Brain microvascular endothelial cell (primary cell): ENCODE results near the gene TNFRSF25.

Experiments
- DNase-seq: peaks from one replicate; pipeline ENCODE4 v3.0.0-alpha.2; 2020
- H3K27ac ChIP-seq: fragments of 250-450 bp; sonication (Bioruptor Pico); 2 replicates; pipeline ENCODE4 v1.5.1; 2020; ENCODE audit warnings: mild to moderate bottlenecking, moderate library complexity
- H3K27me3 ChIP-seq: fragments of 250-450 bp; sonication (Bioruptor Pico); replicated peaks from 2 replicates; pipeline ENCODE4 v1.5.1; 2020; ENCODE audit warnings: mild to moderate bottlenecking
- H3K36me3 ChIP-seq: fragments of 250-450 bp; sonication (Bioruptor Pico); replicated peaks from 2 replicates; pipeline ENCODE4 v1.5.1; 2020; ENCODE audit warnings: mild to moderate bottlenecking
- H3K4me3 ChIP-seq: 2 replicates; pipeline ENCODE4 v1.5.1; 2011; ENCODE audit warnings: low read depth, mild to moderate bottlenecking, control low read depth, low read length, moderate library complexity
- in situ Hi-C: cut with HindIII; loops from 2 replicates; pipeline ENCODE4 v1.10.0; 2017; ENCODE audit warnings: low sequenced_read_pairs, low pct_ligation_motif_present
- TF ChIP-seq, protein P1 (sequence below): IDR thresholded peaks from 2 replicates; pipeline ENCODE4 v1.5.1; 2011; ENCODE audit warnings: low read depth, mild to moderate bottlenecking, moderate library complexity, low read length, control low read depth, inconsistent platforms; ENCODE audit errors: missing control alignments

The TNFRSF25 gene

DNA sequence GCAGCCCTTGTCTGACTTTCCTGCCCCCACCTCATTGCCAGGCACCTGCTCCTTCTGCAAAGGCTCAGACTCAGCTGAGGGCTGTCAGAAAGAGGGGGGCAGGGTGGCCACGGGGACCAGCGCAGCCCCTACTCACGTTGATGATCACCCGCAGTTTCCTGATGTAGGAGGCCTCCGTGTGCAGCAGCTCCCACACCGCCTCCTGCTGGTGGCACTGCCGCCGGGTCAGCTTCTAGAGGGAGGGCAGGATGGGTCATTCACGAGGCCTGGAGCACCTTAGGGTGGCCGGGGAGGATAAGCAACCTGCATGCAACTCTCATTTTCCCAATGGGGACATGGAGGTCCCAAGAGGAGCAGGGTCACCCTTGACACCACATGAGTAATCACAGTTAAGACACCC is 6.4 kb upstream of the TNFRSF25 start:
- Histone ChIP-seq H3K36me3 (peaks cover 41% of the 10 kb centered on the region), H3K27me3 (no peaks in the 10 kb centered on the region), H3K27ac (no peak overlapping the region), H3K4me3 (no peak overlapping the region)
- TF ChIP-seq, protein P1, sequence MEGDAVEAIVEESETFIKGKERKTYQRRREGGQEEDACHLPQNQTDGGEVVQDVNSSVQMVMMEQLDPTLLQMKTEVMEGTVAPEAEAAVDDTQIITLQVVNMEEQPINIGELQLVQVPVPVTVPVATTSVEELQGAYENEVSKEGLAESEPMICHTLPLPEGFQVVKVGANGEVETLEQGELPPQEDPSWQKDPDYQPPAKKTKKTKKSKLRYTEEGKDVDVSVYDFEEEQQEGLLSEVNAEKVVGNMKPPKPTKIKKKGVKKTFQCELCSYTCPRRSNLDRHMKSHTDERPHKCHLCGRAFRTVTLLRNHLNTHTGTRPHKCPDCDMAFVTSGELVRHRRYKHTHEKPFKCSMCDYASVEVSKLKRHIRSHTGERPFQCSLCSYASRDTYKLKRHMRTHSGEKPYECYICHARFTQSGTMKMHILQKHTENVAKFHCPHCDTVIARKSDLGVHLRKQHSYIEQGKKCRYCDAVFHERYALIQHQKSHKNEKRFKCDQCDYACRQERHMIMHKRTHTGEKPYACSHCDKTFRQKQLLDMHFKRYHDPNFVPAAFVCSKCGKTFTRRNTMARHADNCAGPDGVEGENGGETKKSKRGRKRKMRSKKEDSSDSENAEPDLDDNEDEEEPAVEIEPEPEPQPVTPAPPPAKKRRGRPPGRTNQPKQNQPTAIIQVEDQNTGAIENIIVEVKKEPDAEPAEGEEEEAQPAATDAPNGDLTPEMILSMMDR = peak; percentile 54
- no peak for DNase-seq
- in situ Hi-C loops = no loop called here

DNA sequence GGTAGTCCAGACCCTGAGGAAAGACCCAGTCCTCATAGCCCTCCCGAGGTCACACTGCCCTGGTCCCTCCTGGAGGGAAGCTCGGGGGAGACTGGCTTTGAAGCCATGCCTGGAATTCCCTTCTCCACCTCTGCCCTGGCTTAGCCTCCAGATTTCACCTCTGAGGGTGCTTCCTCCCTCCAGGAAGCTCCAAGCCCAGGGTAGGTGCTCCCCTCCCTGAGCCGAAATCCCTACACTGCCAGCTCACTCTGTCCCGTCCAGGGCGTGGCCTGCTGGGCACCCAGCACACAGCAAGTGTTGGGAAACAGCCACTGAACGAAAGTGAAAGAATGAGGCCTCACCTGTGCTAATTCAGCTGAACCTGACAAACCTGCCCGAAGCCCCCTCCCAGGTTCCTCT is 6.0 kb upstream of the TNFRSF25 start:
- Histone ChIP-seq H3K36me3 (peaks cover 46% of the 10 kb centered on the region), H3K4me3 (no peak overlapping the region), H3K27ac (no peak overlapping the region), H3K27me3 (no peaks in the 10 kb centered on the region)
- TF ChIP-seq, protein P1 = no peak
- in situ Hi-C loops = no loop called here
- no peak for DNase-seq

DNA sequence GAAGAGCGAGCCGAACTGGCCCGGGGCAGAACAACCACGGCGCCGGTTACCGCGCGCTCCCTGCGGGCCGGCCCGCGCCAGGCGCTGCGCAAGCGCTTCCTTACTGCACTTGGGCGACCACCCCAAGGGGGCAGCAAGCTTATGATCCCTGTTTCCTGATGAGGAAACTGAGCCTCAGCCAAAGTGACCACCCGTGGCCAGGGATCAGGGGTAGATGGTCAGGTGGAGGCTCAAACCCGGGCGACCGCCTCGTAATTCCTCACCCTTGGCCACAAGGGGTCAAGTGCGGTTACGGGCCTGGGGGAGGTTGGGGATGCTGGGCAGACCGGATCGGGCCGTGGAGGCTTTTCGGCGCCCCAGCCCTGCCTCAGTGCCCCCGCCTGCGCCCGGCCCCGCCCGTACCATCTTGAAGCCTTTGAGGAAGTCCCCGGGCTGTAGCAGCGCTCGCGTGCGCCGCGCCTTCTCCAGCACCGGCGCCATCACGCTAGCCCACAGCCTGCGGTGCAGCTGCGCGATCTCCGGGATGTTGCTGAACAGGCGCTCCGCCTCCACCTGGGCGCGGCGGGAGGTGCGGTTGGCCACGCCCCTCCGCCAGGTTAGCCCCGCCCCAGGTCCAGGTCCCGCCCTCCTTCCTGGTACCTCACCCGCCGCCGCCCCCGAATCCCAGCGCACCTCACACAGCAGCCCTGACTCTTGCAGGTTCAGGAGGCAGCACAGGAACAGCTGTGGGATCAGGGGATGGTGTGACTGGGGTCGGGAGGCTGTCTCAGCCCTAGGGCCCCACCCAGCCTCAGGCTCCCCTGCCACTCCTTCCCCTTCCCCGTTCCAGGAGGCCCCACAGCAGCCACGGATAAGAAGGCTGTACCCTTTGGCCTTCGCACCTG is 5.4 kb upstream of the TNFRSF25 start:
- no peak overlapping the region for H3K27ac ChIP-seq
- H3K27me3 ChIP-seq = no peaks in the 10 kb centered on the region
- DNase-seq = no peak
- TF ChIP-seq, protein P1 = no peak
- in situ Hi-C loops = no loop called here
- H3K4me3 ChIP-seq = no peak overlapping the region
- peaks cover 46% of the 10 kb centered on the region for H3K36me3 ChIP-seq

DNA sequence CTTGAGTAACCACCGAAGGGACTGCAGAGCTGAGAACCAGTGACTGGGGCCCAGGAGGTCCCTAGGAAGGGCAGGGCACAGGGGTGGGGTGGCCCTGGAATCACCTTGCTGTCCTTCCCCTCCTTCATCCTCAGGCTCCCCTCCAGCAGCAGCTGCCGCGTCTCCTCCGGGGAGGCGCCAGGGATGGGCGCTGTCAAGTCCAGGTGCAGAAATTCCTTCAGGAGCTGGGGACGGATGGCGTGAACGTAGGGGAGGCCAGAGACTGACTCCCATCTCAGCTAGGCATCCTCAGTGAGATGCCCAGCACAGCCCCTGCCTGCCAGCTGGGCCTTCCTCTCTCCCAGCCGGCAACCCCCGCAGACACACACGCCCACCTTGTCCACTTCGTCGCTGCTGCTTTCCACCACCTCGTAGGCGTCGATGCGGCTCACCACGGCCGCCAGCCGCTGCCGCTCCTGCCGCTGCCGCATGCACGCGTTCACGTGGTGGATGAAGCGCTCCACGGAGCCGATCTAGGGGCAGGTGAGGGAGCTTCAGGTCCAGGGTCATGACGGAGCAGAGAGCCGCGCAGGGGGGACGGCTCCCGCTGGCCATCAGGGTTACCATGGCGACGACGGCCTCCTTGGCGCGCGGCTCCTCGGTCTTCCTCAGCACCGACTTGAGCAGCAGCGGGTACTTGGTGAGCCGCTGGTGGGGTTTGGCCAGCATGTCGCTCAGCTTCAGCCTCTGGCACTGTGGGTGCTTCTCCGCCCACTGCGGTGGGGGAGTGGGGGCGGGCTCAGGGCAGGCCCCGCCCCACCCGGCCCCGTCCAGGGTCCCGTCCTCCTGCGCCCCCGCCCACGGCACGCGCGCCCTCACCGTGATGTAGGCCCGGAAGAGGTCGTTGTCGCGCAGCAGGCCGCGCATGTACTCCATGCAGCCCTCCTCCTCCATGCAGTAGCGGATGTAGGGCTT is 4.4 kb upstream of the TNFRSF25 start:
- TF ChIP-seq, protein P1 = no peak
- Histone ChIP-seq H3K27ac (no peak overlapping the region), H3K4me3 (no peak overlapping the region), H3K27me3 (no peaks in the 10 kb centered on the region), H3K36me3 (peaks cover 46% of the 10 kb centered on the region)
- in situ Hi-C loops = no loop called here
- DNase-seq = no peak

DNA sequence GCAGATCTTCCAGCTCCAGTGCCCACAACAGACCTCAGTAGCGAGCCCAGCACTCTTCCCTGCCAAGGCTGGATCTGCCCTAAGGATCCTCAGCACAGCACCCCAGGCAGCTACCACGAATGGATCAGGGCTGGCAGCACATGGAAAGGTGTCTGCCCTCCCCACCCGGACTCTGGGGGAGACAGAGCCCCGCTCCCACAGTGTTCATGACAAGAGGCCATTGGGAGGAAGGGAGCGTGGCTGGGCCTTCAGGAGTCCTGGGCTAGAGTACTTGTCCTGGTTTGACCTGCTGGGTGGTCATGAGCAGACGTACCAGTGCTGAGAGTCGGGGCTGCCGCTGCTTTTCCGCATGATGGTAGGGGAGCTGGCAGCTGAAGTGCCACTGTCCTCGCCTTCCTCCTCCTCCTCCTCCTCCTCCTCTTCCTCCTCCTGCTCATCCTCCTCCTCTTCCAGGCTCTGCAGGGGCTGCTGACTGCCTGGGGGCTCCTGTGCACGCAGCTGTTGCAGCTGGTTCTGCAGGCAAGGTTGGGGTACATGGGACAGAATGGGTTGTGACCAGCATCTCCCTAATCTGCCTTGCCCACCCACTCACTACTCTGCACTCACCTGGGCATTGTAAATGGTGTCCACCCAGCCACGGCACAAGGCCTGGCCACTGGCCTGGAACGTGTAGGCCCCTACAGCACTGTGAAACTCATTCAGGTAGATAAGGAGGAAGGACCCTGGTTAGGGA is 2.9 kb upstream of the TNFRSF25 start:
- H3K27me3 ChIP-seq = no peaks in the 10 kb centered on the region
- no peak for DNase-seq
- no peak overlapping the region for H3K4me3 ChIP-seq
- H3K27ac ChIP-seq = no peak overlapping the region
- H3K36me3 ChIP-seq = peaks cover 46% of the 10 kb centered on the region
- TF ChIP-seq, protein P1 = no peak
- in situ Hi-C loops = no loop called here
